Brain microvascular endothelial cell (primary cell): Measurements from ENCODE around the gene CRELD1.

ENCODE experiments used
- DNase-seq: peaks from one replicate; pipeline ENCODE4 v3.0.0-alpha.2; 2020
- H3K27ac ChIP-seq: fragments of 250-450 bp; sonication (Bioruptor Pico); 2 replicates; pipeline ENCODE4 v1.5.1; 2020; ENCODE audit warnings: mild to moderate bottlenecking, moderate library complexity
- H3K27me3 ChIP-seq: fragments of 250-450 bp; sonication (Bioruptor Pico); replicated peaks from 2 replicates; pipeline ENCODE4 v1.5.1; 2020; ENCODE audit warnings: mild to moderate bottlenecking
- H3K36me3 ChIP-seq: fragments of 250-450 bp; sonication (Bioruptor Pico); replicated peaks from 2 replicates; pipeline ENCODE4 v1.5.1; 2020; ENCODE audit warnings: mild to moderate bottlenecking
- H3K4me3 ChIP-seq: 2 replicates; pipeline ENCODE4 v1.5.1; 2011; ENCODE audit warnings: low read depth, mild to moderate bottlenecking, control low read depth, low read length, moderate library complexity
- CTCF ChIP-seq: IDR thresholded peaks from 2 replicates; pipeline ENCODE4 v1.5.1; 2011; ENCODE audit warnings: low read depth, mild to moderate bottlenecking, moderate library complexity, low read length, control low read depth, inconsistent platforms; ENCODE audit errors: missing control alignments
- in situ Hi-C: cut with HindIII; loops from 2 replicates; pipeline ENCODE4 v1.10.0; 2017; ENCODE audit warnings: low sequenced_read_pairs, low pct_ligation_motif_present

The CRELD1 gene

DNA sequence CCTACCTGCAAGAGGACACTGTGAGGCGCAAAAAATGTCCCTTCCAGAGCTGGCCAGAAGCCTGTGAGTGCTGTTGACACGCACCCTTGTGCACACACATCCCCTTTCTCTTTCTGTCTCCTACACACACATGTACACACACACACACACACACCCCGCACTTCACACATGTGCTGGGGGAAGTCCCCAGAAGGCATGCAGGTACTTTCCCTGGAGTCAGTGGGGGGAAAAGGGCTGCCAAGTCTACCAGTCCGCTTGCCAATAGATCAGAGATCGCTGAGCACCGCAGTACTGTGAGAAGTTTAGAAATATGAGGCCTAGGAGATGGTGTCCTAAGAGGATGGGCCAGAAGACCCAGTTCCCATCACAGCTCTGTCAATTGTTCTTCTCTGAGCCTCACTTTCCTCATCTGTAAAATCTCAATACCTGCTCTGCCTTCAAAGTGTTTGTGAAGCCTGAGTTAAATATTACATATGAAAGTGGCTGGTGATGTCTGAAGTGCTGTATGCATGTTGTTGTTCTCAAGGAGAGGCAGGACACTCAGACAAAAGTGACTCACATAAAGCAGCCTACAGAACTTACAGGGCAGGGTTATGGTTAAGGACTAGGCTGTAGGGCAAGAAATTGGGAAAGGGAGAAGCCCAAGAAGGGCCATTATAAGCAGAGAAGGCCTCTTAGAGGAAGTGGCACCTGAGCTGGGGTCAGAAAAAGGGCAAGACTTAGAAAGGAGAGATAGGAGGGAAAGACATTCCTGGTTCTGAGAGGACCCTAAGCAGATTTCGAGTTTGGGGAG lies 24.2 kb upstream of the CRELD1 start:
- Histone ChIP-seq H3K27ac (no peak overlapping the region), H3K27me3 (no peaks in the 10 kb centered on the region), H3K36me3 (no peaks in the 10 kb centered on the region), H3K4me3 (no peak overlapping the region)
- in situ Hi-C loops, result no loop called here
- no peak for TF ChIP-seq CTCF
- no peak for DNase-seq

GRCh38 chr3:9911863-9912262 lies 21.8 kb upstream of the CRELD1 start:
- DNase-seq, result peak; percentile 18
- no peak for TF ChIP-seq CTCF
- H3K36me3 ChIP-seq, result no peaks in the 10 kb centered on the region
- in situ Hi-C loops, result no loop called here
- H3K4me3 ChIP-seq, result no peak overlapping the region
- H3K27ac ChIP-seq, result no peak overlapping the region
- no peaks in the 10 kb centered on the region for H3K27me3 ChIP-seq

DNA sequence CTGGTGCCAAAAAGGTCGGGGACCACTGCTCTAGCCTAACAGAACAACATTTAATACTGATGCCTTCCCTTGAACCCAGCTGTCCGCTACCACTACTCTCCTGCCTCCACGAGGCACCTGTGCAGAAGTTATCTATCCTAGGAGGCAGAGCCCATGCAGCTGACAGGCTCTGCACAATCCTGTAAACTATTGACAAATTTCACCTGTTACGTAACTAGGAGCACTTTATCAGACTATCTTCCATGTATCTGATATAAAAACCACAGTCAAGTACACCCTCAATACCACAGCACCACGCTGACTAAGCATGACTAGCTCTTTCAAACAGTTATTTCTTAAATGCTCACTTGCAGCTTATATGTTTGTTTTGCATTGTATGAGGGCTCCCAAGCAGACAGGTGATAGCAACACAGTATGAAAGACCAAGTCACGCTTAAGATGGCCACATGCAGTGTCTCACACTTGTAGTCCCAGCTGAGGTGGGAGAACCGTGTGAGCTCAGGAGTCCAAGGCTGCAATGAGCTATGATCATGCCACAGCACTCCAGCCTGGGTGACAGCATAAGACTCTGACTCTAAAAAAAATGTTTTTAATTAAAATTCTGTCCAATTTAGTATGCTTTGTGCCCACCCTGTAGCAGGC lies 21.2 kb upstream of the CRELD1 start:
- no peaks in the 10 kb centered on the region for H3K27me3 ChIP-seq
- peak; percentile 82 for DNase-seq
- no peaks in the 10 kb centered on the region for H3K36me3 ChIP-seq

GRCh38 chr3:9913601-9914000 lies 20.0 kb upstream of the CRELD1 start:
- no peaks in the 10 kb centered on the region for H3K36me3 ChIP-seq
- no peak overlapping the region for H3K4me3 ChIP-seq
- no peaks in the 10 kb centered on the region for H3K27me3 ChIP-seq
- DNase-seq, result no peak
- no peak overlapping the region for H3K27ac ChIP-seq
- no peak for TF ChIP-seq CTCF
- in situ Hi-C loops, result no loop called here

More for the DNA sequence above, 21.2 kb upstream of the CRELD1 start:
- no peak overlapping the region for H3K4me3 ChIP-seq
- no peak overlapping the region for H3K27ac ChIP-seq
- in situ Hi-C loops, result no loop called here
- no peak for TF ChIP-seq CTCF

GRCh38 chr3:9914011-9914410 lies 19.6 kb upstream of the CRELD1 start:
- no peak overlapping the region for H3K27ac ChIP-seq
- no peaks in the 10 kb centered on the region for H3K27me3 ChIP-seq
- H3K4me3 ChIP-seq, result no peak overlapping the region
- DNase-seq, result no peak
- no peak for TF ChIP-seq CTCF
- H3K36me3 ChIP-seq, result no peaks in the 10 kb centered on the region
- in situ Hi-C loops, result no loop called here
